Lung (tissue), 12 donors: ENCODE results near the gene LRP4. TPM values are rescaled to one million over a fixed set of nuclear protein-coding genes. Genes with fewer than 3 reads are reported as not detected.

Source experiments
- ATAC-seq: fragments of 200-7000 bp; cut with Tn5 transposase; one replicate; pipeline ENCODE4 v1.9.1; 2020; ENCODE audit warnings: moderate number of reproducible peaks; ENCODE audit not compliant: insufficient read depth, low FRiP score
- DNase-seq, 3 donors: peaks; one replicate each; pipeline ENCODE4 v3.0.0-alpha.2; 2013 to 2017
- H3K27ac ChIP-seq, 2 donors: one replicate each; pipeline ENCODE4 v1.5.1; 2013; ENCODE audit warnings: mild to moderate bottlenecking in 2 of 2, moderate library complexity in 2 of 2, control low read depth in 1 of 2, inconsistent platforms in 1 of 2, low read depth in 1 of 2, low read length in 1 of 2
- H3K27me3 ChIP-seq, 3 donors: one replicate each; pipeline ENCODE4 v1.5.1; 2013; ENCODE audit warnings: low read length in 2 of 3; ENCODE audit not compliant: control insufficient read depth in 3 of 3, insufficient read depth in 3 of 3
- H3K36me3 ChIP-seq, 4 donors: one replicate each; pipeline ENCODE4 v1.5.1; 2013; ENCODE audit warnings: low read length in 4 of 4, mild to moderate bottlenecking in 1 of 4, moderate library complexity in 1 of 4; ENCODE audit not compliant: control insufficient read depth in 4 of 4, insufficient read depth in 4 of 4
- H3K4me1 ChIP-seq, 5 donors: one replicate each; pipeline ENCODE4 v1.5.1; 2013; ENCODE audit warnings: low read length in 5 of 5, mild to moderate bottlenecking in 2 of 5, moderate library complexity in 1 of 5; ENCODE audit not compliant: control insufficient read depth in 5 of 5, insufficient read depth in 5 of 5
- H3K4me3 ChIP-seq: one replicate; pipeline ENCODE4 v1.5.1; 2013; ENCODE audit warnings: mild to moderate bottlenecking, control low read depth, moderate library complexity
- H3K9ac ChIP-seq, 2 donors: one replicate each; pipeline ENCODE4 v1.5.1; 2013; ENCODE audit warnings: low read length in 2 of 2, control low read depth in 1 of 2; ENCODE audit not compliant: insufficient read depth in 1 of 2
- H3K9me3 ChIP-seq, 4 donors: one replicate each; pipeline ENCODE4 v1.5.1; 2013; ENCODE audit warnings: low read length in 3 of 4, mild to moderate bottlenecking in 1 of 4, moderate library complexity in 1 of 4; ENCODE audit not compliant: control insufficient read depth in 4 of 4, insufficient read depth in 3 of 4
- WGBS, 2 donors: extraction: QIAGEN DNeasy Blood & Tissue Kit; methylation state at CpG; one replicate each; pipeline ENCODE4 v1.1.7; 2013; 5-methylcytosine and 5-hydroxymethylcytosine counted together
- polyA plus RNA-seq, 2 donors: library from polyadenylated mRNA; stranded (reverse); fragments of 200-250 nt; gene quantifications; one replicate each; pipeline ENCODE4 v1.2.1, GENCODE V29; 2013
- total RNA-seq, 2 donors: library from RNA; depleted of rRNA in 1 of 2; stranded (reverse); fragments of >200 nt in 1 of 2; gene quantifications; one replicate each; pipeline ENCODE4 v1.2.1, GENCODE V29; 2014 to 2021
- TF ChIP-seq, protein P1 (sequence below): IDR thresholded peaks from 2 replicates; pipeline ENCODE4 v1.5.1; 2012; ENCODE audit warnings: mild to moderate bottlenecking; ENCODE audit errors: control extremely low read depth, extremely low read depth
- donor health status: control.
- donor health status: control.
- donor health status: Bipolar disorder and iron deficiency.
- donor health status: healthy.
- donor health status: DM: yes; HTN: yes; CAD: no.

LRP4 gene
- total and polyA plus RNA-seq, 4 donors, result 1.0 to 30.8 (median 2.9) TPM

- H3K36me3 ChIP-seq, result peaks cover 0 to 22% (median 7%) of the 10 kb centered on the region in 4 donors
- H3K4me1 ChIP-seq, result no peaks in the 10 kb centered on the region
- H3K9me3 ChIP-seq, result no peaks in the 10 kb centered on the region
- TF ChIP-seq, protein P1, sequence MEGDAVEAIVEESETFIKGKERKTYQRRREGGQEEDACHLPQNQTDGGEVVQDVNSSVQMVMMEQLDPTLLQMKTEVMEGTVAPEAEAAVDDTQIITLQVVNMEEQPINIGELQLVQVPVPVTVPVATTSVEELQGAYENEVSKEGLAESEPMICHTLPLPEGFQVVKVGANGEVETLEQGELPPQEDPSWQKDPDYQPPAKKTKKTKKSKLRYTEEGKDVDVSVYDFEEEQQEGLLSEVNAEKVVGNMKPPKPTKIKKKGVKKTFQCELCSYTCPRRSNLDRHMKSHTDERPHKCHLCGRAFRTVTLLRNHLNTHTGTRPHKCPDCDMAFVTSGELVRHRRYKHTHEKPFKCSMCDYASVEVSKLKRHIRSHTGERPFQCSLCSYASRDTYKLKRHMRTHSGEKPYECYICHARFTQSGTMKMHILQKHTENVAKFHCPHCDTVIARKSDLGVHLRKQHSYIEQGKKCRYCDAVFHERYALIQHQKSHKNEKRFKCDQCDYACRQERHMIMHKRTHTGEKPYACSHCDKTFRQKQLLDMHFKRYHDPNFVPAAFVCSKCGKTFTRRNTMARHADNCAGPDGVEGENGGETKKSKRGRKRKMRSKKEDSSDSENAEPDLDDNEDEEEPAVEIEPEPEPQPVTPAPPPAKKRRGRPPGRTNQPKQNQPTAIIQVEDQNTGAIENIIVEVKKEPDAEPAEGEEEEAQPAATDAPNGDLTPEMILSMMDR, result no peak
- DNase-seq, result no peak
- H3K9ac ChIP-seq, result no peak overlapping the region
- H3K27me3 ChIP-seq, result no peaks in the 10 kb centered on the region
- no peak overlapping the region for H3K4me3 ChIP-seq
- no peak for ATAC-seq
- no peak overlapping the region for H3K27ac ChIP-seq
- WGBS, 2 donors, result 56 to 58% methylated on average over 5 of the region's 5 CpGs
These were observed 61.6 kb downstream of the LRP4 start for GRCh38 chr11:46856605-46857343.

DNA sequence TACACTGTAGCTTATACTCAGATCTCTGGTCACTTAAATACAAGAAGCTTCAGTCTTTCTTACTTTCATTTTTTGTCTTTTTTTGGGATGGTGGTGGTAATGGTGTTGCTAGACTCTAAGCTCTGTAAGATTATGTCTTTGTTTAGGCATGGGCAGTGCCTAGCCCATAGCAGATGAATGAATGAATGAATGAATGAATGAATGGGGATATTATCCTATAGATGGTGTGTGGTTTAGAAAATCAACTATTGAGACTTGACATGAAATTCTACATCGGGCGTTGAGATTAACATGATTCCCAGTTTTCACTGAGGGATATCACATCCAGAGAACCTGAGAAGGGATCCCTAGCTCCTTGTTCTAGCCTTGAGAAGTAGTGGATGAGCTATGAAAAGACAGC, 62.5 kb downstream of the LRP4 start:
- 96% methylated on average over 2 of the region's 2 CpGs for WGBS, 2 donors
- no peak overlapping the region for H3K4me3 ChIP-seq
- peaks cover 0 to 19% (median 7%) of the 10 kb centered on the region in 4 donors for H3K36me3 ChIP-seq
- H3K27ac ChIP-seq, result no peak overlapping the region
- H3K4me1 ChIP-seq, result no peaks in the 10 kb centered on the region
- H3K9ac ChIP-seq, result no peak overlapping the region
- DNase-seq (no peak), ATAC-seq (no peak)
- no peaks in the 10 kb centered on the region for H3K9me3 ChIP-seq
- TF ChIP-seq, protein P1, result no peak
- no peaks in the 10 kb centered on the region for H3K27me3 ChIP-seq

DNA sequence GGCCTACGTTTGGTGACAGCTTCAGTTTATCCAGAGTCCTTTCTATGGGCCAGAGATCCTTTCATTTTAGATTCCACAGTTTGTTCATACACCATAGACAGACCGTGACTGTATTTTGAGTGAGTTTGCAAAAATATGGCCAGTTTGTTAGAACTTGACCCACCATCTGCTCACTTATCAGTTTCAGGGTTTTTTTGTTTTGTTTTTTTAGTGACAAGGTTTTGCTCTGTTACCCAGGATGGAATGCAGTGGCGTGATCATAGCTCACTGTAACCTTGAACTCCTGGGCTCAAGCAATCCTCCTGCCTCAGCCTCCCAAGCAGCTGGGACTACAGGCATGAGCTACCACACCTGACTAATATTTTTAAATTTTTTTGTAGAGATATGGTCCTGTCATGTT, 63.2 kb downstream of the LRP4 start:
- H3K9me3 ChIP-seq, result no peaks in the 10 kb centered on the region
- peaks cover 0 to 14% (median 4%) of the 10 kb centered on the region in 4 donors for H3K36me3 ChIP-seq
- no peaks in the 10 kb centered on the region for H3K27me3 ChIP-seq
- 93 to 94% methylated on average over 3 of the region's 3 CpGs for WGBS, 2 donors
- no peak overlapping the region for H3K27ac ChIP-seq
- no peak overlapping the region for H3K9ac ChIP-seq
- DNase-seq (no peak), ATAC-seq (no peak)
- no peaks in the 10 kb centered on the region for H3K4me1 ChIP-seq
- TF ChIP-seq, protein P1, result no peak
- no peak overlapping the region for H3K4me3 ChIP-seq
